Erythroblast (primary cell): Measurements from ENCODE around the gene METRNL.

ENCODE experiments used
- DNase-seq, 2 experiments: peaks; one replicate each; lab custom pipeline; 2025; lab: John Stamatoyannopoulos, UW
- GATA1 ChIP-seq: IDR thresholded peaks from 2 replicates; pipeline ENCODE4 v1.6.1; 2011; ENCODE audit warnings: low read depth, mild to moderate bottlenecking, control low read depth, low read length, moderate library complexity
- POLR2A ChIP-seq: IDR thresholded peaks from 2 replicates; pipeline ENCODE4 v1.6.1; 2011; ENCODE audit warnings: mild to moderate bottlenecking, low read length

The METRNL gene

DNA sequence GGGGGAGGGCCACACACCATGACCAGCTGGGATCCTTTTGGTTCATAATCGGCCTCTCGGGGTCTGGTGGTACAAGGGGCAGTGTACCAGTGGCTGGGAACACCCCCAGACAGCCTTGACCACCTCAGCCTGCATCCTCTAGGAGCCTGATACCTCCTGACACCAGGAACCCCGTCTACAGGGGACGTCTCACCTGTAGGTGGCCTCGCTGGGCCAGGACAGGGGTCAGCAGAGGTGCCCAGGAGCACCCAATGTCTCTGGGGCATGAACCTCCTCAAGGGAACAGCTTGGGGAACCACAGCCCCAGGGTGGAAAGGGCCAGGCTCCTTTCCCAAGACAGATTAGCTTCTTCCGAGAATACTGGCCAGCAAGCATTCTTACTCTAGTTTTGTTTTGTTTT lies 2.5 kb upstream of the METRNL start:
- peak in 1 of 2 experiments; percentile 24 for DNase-seq
- TF ChIP-seq POLR2A, result no peak
- TF ChIP-seq GATA1, result no peak

DNA sequence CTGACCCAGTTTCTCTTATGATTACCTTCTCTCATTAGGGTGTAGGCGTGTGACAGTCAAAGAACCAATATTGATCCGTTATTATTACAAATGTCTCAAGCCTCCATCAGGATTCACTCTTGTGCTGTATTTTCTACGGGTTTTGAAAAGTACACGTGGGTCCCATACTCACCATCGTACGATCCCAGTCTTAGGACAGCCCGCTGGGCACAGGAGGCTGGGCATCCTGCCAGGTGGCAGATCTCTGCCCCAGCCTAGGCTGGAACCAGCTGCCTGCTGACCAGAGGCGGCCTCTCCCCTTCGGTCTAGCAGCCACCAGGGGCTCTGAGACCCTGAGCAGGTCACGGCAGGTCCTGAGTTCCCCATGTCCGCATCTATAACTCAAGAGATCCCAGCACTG lies 2.0 kb upstream of the METRNL start:
- DNase-seq, result no peak
- TF ChIP-seq POLR2A (no peak), GATA1 (no peak)

DNA sequence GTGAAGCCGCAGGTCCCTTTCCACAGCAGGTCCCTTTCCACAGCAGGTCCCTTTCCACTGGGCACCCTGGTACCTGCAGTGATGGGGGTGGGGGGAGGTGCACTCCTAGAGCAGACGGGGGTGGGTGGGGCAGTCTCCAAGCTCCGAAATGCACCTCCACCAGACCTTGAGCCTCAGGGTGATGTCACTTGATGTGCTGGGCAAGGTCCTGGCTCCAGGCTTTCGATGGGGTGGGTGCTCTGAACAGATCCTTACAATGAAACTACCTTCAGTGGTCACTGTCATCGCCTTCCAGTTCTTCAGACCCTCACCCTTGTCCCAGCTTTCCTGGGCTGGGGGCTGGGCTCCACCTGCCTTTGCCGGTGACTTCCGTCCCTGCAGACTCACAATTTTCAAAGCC lies 1.5 kb upstream of the METRNL start:
- no peak for DNase-seq
- TF ChIP-seq POLR2A, result no peak
- TF ChIP-seq GATA1, result no peak

DNA sequence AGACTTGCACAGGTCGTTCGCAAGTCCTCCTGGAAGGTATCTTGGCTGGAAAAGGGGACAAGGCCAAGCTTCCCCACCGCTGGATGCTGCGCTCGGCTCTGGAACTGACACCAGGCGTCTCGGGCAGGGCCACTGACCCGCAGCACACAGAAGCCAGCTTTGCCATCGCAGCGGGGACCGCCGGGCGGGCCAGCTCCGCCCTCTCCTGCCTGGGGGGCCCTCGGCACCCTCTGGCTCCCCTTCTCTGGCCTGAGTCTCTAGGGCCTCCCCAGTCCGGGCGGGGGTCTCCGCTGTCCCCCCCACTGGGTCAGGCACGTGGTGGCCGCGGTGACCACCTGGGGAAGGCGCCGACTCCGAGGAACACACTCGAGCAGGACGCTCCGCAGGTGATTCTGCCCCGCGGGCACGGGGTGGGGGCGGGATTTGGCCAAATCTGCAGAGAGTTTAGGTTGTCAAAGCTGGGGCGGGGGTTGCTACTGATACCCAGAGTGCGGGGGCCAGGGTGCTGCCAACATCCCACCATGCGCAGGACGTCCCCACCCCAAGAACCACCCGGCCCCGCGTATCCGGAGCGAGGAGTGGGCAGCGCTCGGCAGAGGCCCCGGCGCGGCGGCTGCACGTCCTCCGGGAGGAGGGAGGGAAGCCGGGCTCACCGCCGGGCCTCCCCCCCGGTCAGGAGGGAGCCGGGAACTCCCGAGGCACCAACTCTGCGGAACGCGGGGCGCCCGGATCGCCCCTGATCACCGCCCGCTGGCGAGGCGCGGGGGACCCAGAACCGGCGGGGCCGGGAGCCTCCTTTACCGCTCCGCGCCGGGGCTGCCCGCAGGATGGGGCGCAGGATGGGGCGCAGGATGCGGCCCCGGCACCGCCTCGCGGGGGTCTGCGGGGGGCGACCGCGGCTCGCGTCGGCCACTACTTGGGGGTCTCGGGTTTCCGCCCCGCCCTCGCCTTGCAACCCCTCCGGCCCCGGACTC lies 744 bp upstream of the METRNL start:
- no peak for DNase-seq
- TF ChIP-seq GATA1, result no peak
- no peak for TF ChIP-seq POLR2A

DNA sequence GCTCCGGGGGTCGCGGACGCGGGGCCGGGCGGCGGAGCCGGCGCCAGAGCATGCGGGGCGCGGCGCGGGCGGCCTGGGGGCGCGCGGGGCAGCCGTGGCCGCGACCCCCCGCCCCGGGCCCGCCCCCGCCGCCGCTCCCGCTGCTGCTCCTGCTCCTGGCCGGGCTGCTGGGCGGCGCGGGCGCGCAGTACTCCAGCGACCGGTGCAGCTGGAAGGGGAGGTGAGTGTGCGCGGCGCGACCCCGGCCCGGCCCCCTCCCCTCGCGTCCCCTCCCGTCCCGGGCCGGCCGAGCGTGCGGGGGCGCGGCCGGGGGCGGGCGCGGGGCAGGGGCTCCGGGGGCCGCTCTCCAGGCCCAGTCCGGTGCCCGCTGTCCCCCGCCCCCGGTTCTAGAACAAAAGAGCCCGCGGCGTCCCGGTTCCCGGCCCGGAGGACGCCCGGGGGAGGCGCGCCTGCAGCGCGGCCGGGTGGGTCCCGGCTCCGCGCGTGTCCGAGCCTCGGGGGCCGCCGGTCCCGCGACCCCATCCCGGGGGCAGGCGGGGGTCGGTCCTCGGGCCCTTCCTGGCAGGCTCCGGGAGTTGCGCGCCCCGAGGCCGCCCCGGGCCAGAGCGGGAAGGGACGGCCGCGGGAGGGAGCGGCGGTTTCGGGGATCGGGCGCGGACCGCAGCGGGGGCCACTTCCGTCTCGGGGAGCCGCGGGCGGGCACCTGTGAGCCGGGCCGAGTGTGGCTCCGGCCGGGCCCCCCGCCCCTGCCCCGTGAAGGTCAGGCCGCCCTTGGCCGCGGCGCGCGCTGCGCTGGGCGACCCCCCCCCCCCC lies 563 bp downstream of the METRNL start:
- TF ChIP-seq GATA1 (no peak), POLR2A (no peak)
- no peak for DNase-seq

DNA sequence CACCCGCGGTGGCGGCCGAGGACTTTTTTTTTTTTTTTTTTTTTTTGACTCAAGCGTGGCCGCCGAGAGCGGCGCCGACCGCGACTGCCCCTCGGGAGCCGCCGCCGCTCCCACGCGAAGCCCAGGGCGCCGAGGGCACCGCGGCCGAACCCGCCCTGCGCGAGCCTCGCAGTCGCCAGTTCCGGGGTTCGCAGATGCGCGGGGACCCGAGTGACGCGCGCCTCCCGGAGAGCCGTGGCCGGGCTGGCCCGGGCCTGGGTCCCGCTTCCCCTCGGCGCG lies 1.1 kb downstream of the METRNL start:
- peak in 1 of 2 experiments; percentile 37 for DNase-seq
- TF ChIP-seq POLR2A (no peak), GATA1 (no peak)

DNA sequence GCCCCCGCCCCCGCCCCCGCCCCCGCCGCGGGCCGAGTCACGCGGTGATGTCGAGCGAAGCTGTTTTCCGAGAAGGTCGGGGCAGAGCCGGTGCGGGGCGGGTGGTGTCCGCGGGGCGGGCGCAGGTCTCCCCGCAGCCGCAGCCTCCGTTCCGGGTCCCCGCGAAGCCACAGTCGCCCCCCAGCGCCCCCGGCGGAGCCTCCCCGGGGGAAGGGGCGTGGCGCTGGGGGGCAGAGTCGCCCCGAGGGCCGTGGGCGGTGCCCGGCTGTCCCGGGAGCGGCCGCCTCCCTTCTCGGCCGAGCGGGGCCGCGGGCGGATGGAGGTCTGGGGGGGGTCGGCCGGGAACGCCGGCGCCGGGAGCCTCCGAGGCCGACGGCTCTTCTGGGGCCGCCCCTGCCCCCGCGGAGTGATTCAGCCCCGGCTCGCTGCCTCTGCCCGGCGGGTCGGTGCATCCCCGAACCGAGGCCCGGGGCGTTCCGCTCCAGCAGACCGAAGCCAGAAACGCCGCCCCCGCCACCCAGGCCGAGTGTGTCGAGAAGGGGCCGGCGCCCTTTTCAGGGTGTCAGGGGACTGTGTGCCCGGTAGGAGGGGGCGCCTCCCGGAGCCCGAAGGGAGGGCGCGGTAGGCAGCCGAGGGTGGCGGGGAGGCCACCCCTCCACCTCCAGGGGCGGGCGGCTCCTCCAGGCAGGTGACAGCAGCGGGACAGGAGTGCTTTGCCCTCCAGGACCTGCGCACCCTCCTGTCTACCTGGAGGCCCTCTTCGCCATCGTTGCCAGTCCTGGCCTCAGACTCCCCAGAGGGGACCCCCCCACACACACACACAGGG lies 1.7 kb downstream of the METRNL start:
- DNase-seq, result peak in 1 of 2 experiments; percentile 37
- TF ChIP-seq GATA1 (no peak), POLR2A (no peak)

DNA sequence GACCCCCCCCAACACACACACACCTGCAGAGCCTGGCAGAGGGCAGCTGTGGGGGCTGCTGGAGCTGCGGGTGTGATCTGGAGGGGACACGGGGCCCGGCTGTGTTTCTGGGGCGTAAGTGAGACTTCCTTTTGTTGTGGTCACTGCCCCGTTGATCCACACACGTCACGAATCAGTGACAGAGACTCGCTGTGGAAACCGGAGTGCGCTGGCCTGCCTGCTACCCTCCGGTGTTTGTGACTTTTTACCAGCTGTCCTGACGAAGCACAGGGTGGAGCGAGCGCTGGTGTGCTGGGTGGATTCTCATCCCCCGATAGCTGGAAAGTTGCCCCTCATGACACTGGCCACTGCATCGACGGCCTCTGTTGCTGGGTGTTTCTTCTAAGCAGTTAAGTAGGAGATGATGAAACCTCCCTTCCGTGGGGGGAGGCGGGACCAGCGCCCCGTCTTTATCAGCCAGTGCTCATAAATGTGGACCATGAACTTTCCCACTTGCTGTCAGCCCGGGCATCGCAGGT lies 2.3 kb downstream of the METRNL start:
- no peak for DNase-seq

DNA sequence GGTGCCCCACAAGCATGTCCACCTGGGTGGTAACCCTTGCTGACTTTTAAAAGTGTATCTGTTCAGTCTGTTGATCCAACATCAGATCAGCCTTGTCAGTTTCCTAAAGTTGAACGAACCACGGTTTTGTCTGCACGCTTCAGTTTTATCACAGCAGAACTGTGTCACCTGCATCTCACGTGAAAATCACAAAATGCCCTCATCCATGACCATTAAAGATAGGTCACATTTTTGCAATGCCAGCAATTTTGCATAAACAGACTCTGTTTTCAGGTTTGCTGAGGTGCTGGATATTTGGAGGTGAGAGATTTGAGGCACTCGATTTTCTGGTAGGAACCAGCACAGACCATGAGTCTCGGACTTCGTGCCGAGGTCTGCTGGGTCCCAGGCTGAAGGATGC lies 3.0 kb downstream of the METRNL start:
- TF ChIP-seq GATA1, result no peak
- no peak for TF ChIP-seq POLR2A
- DNase-seq, result no peak

More for the DNA sequence above, 2.3 kb downstream of the METRNL start:
- TF ChIP-seq POLR2A (no peak), GATA1 (no peak)

- DNase-seq, result no peak
- TF ChIP-seq POLR2A (no peak), GATA1 (no peak)
These were observed 3.5 kb downstream of the METRNL start for GRCh38 chr17:83082909-83083367.

- DNase-seq, result no peak
These were observed 4.2 kb downstream of the METRNL start for GRCh38 chr17:83083368-83084201.

DNA sequence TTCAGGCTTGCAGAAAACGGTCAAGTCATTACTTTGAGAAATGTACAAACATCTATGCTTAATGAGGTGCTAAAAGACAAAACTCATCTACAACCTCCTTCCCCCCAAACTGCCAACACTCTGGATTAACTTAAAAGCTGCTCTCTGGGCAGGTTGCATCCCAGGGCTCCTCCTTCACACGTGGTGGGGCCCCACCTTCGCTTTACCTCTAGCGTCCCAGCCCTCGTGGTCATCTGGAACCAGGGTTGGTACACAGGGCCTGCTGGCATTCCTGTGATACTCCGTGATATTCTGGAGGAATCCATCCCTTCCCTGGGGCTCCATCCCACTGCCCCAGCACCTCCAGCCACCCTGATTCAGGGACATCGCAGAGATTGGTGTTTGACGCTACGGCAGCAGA lies 4.8 kb downstream of the METRNL start:
- DNase-seq, result no peak
- TF ChIP-seq POLR2A (no peak), GATA1 (no peak)

More at GRCh38 chr17:83083368-83084201, 4.2 kb downstream of the METRNL start:
- no peak for TF ChIP-seq POLR2A
- TF ChIP-seq GATA1, result no peak
